HG03103 (cell line): Measurements from ENCODE around the gene CTRL.
"Not testable (repeated sequence)": the region's sequence is repeated elsewhere in the genome, so short reads cannot be mapped to it uniquely, and the experiment has no call there.

ENCODE experiments used
- ATAC-seq: cut with Tn5 transposase; IDR thresholded peaks from one replicate; pipeline ENCODE4 v1.9.1; 2021; ENCODE audit warnings: low read depth; ENCODE audit not compliant: unreplicated experiment

Gene CTRL

GRCh38 chr16:67942510-67943255, 11.0 kb upstream of the CTRL start:
- ATAC-seq = no peak

- no peak for ATAC-seq
These were observed 10.5 kb upstream of the CTRL start for GRCh38 chr16:67942200-67942509.

DNA sequence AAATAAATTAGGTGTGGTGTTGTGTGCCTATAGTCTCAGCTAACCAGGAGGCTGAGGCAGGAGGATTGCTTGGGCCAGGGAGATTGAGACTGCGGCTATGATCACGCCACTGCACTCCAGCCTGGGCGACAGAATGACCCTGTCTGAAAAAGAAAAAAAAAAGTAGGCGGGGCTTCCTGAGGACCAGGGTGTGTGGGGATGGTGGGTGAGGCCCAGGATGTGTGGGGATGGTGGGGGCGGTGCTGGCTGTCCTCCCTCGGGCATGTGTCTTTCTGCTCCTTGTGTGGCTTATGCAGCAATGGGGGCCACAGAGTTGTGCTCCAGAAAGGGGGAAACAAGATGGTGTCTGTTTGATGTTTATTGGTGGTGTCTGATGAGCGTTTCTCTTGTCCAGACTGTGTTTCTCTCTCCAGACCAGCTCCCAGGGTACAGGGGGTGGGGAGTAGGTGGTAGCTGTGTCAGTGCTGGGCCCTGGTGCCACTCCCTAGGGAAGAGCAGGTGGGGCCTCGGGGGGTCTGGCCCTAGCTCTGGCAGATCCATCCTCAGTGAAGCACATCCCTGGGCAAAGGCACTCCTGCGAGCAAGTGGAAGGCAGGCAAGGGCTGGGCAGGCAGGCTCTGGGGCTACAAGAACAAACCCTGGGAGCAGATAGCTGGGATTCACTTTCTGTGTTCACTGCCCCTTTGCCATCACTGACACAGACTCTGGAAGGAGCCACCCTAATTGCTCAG, 10.0 kb upstream of the CTRL start:
- ATAC-seq = no peak

GRCh38 chr16:67940446-67941089, 8.9 kb upstream of the CTRL start:
- ATAC-seq = no peak

GRCh38 chr16:67939507-67940445, 8.1 kb upstream of the CTRL start:
- ATAC-seq = no peak

DNA sequence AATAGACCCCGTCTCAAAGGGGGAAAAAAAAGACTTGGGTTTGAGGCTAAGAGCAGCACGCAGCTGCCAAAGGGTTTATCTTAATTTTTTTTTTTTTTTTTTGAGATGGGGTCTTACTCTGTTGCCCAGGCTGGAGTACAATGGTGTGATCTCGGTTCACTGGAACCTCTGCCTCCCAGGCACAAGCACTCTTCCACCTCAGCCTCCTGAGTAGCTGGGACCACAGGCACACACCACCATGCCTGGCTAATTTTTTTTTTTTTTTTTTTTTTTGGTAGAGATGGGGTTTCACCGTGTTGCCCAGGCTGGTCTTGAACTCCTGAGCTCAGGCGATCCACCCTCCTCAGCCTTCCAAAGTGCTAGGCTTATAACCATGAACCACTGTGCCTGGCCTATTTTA, 6.1 kb upstream of the CTRL start:
- ATAC-seq = not testable (repeated sequence)

GRCh38 chr16:67936880-67937605, 5.4 kb upstream of the CTRL start:
- ATAC-seq = peak; percentile 45

GRCh38 chr16:67936124-67936879, 4.6 kb upstream of the CTRL start, which contains the start of gene PSMB10:
Gene PSMB10 (minus strand): TSS chr16:67936850. CDS start chr16:67936749, 101 bp downstream.
- ATAC-seq = no peak

GRCh38 chr16:67935402-67936123, 3.9 kb upstream of the CTRL start:
- peak; percentile 84 for ATAC-seq

DNA sequence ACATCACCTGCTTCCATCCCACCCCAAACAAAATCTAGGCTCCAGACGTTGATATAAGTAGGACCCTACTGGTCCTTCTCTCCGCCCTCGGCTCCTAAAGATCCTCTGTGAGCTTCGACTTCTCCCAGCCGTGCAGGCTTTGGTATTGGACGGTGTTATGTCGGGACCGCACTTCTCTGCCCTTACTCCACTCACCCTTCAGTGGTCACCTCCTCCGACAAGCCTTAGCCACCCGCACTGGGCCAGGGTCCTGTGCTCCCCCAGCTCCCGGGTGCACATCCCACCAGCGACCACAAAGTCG, 3.4 kb upstream of the CTRL start:
- no peak for ATAC-seq

- no peak for ATAC-seq
These were observed 2.8 kb upstream of the CTRL start for GRCh38 chr16:67934306-67935100.

DNA sequence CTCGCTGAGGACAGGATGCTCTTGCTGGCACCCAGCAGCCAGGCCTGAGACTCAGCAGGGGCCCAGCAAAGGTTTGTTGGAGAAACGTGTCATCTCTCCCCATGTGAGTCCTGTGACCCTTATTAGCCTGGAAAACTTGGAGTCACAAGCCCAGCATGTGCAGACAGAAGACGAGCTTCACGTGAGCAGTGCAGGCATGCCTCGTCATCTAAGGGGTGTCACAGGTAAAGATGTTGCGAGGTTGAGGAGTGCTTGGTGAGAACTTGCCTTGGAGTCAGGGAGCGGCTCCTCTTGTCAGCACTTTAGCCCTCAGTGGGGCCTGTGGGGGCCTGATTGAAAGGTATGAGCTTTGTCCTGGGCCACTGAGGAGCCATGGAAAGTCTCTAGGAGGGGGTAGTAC, 2.1 kb upstream of the CTRL start:
- no peak for ATAC-seq

- no peak for ATAC-seq
These were observed 789 bp upstream of the CTRL start for GRCh38 chr16:67932462-67932840.

GRCh38 chr16:67930678-67931211, 917 bp downstream of the CTRL start:
- no peak for ATAC-seq

DNA sequence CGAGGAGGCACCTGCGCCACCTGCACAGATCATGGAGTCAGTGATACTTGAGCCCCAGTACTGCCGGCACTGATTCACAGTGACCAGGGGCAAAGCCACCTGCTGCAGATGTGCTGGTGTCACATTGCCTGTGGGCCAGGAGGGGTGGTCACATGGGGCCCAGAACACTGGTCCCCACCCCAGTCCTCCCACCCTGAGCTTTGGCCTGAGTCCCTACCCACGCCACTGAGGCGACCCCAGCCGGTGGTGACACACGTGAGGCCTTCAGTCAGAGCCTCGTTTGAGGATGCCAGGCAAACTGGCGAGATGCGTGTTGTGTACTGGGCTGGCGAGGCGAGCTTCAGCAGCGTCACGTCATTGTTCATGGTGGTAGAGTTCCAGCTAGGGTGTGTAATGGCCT, 1.5 kb downstream of the CTRL start:
- no peak for ATAC-seq

- peak; percentile 64 for ATAC-seq
These were observed 2.9 kb downstream of the CTRL start for GRCh38 chr16:67928561-67929364.

- ATAC-seq = no peak
These were observed 3.5 kb downstream of the CTRL start for GRCh38 chr16:67928147-67928546.
